ENCODE data around the gene CRHR2.
"Not testable (repeated sequence)": the region's sequence is repeated elsewhere in the genome, so short reads cannot be mapped to it uniquely, and the experiment has no call there.

The CRHR2 gene

GRCh38 chr7:30726296-30727006, 44.2 kb upstream of the CRHR2 start:
- no peak for TF ChIP-seq CTCF (conservative IDR thresholded peaks at IDR 0.05)

GRCh38 chr7:30723776-30724175, 41.5 kb upstream of the CRHR2 start:
- no peak for TF ChIP-seq CTCF (conservative IDR thresholded peaks at IDR 0.05)
- H3K27ac ChIP-seq = no peak overlapping the region

More at GRCh38 chr7:30726296-30727006, 44.2 kb upstream of the CRHR2 start:
- no peak overlapping the region for H3K27ac ChIP-seq

GRCh38 chr7:30722671-30723070, 40.4 kb upstream of the CRHR2 start:
- no peak overlapping the region for H3K27ac ChIP-seq
- no peak for TF ChIP-seq CTCF (conservative IDR thresholded peaks at IDR 0.05)

- TF ChIP-seq CTCF (conservative IDR thresholded peaks at IDR 0.05) = no peak
These were observed 39.9 kb upstream of the CRHR2 start for GRCh38 chr7:30722187-30722586.

GRCh38 chr7:30721211-30721610, 39.0 kb upstream of the CRHR2 start:
- no peak overlapping the region for H3K27ac ChIP-seq
- TF ChIP-seq CTCF (conservative IDR thresholded peaks at IDR 0.05) = no peak

More at GRCh38 chr7:30722187-30722586, 39.9 kb upstream of the CRHR2 start:
- no peak overlapping the region for H3K27ac ChIP-seq

GRCh38 chr7:30719434-30719833, 37.2 kb upstream of the CRHR2 start:
- not testable (repeated sequence) for H3K27ac ChIP-seq

- TF ChIP-seq CTCF (conservative IDR thresholded peaks at IDR 0.05) = no peak
- no peak overlapping the region for H3K27ac ChIP-seq
These were observed 34.9 kb upstream of the CRHR2 start for GRCh38 chr7:30717181-30717580.

DNA sequence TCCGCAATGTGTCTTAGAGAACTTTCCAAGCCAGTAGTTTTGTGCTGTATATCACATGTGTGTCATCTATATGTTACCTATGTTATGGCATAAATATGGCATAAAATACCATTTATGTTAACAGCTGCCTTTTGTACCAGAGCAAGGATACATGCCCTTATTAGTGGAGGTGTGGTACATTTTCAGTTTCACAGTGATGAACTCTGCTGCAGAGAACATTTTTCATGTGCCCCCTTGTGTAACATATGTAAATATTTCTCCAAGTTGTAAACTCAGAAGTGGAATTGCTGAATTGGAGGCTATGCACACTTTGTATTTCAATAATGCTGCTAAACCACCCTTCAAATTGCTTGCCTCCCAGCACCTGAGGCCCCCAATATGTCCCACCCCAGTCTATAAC, 31.9 kb upstream of the CRHR2 start:
- no peak for TF ChIP-seq CTCF (conservative IDR thresholded peaks at IDR 0.05)
- H3K27ac ChIP-seq = no peak overlapping the region
